SKM-1 treated with dmso at 0.1 percent for 144 hours (cell line): ENCODE measurements around the gene HDAC4.

Source experiments
- DNase-seq: peaks from one replicate; lab custom pipeline; 2025; ENCODE audit not compliant: unreplicated experiment; lab: John Stamatoyannopoulos, UW

HDAC4 gene

DNA sequence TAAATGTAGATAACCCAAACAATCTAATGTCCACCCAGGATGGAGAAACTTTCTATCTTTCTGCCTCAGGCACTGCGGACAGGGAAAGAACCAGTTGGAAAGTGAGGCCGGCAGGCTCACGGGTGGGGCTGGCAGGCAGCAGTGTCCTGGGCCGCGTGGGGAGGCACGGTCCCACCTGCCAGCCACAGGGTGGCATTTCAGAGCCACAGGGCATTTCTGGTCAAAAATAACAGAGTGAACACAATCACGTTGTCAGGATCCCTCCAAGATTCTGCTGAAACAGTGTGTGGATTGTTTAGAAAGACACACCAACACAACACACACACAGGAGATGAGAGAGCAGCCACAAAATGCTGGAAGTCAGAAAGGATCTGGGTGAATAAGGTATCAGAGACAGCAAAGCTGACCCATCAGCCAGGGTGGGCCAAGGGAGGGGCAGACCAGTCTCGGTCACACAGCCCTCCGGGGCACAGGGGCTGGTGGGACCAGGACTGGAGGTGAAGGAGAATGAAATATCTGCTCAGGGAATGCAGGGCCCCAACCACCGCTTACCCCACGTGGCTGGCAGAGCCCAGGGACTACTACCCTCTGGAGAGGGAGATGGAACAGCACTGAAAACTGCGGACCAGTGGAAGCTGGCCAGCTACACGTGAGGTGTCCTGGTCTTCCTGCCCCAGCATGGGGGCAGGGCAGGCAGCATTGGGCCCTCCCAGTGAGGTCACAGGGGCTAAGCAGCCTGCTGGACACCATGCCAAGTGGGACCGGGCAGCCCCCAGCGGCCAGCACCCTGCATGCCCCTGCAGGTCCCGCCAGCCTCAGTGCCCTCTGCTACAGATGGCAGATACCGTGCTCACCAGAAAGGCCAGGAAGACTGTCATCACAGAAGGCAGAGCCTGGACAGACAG, 173.9 kb downstream of the HDAC4 start:
- no peak for DNase-seq

DNA sequence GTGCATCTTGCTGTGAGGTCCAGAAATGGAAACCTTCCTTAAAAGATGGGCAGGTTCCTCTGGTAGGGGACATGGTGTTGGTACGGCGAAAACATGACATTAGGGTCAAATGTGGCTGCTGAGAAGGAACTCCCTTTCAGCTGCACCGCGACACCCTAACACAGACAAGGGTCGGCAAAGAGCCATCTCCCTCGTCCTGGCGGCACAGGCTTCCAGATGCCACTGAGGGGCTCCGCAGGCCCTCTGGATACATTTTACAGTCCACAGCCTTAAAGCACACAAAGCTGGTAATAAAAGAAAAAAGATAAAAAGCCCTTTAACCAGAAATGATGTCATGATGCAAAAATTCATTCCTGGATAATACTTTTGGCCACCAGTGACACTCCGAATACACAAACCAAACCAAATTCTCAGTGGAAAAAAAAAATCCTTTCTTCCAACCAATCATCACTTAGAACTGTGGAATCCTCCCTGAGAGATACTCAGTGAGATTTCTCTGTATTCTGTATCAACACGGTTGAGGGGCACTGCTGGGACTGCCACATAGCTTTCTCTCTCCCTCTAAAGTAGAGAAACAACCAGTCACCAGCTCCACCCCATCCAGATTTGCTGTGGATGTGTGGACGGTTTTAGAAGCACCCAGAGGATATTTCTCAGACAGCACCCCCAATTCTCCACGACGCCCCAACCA, 174.8 kb downstream of the HDAC4 start:
- DNase-seq = no peak

GRCh38 chr2:239225371-239225851, 175.4 kb downstream of the HDAC4 start:
- no peak for DNase-seq

- DNase-seq = no peak
Observed at GRCh38 chr2:239224955-239225354, 175.9 kb downstream of the HDAC4 start.

GRCh38 chr2:239224199-239224570, 176.6 kb downstream of the HDAC4 start:
- no peak for DNase-seq

DNA sequence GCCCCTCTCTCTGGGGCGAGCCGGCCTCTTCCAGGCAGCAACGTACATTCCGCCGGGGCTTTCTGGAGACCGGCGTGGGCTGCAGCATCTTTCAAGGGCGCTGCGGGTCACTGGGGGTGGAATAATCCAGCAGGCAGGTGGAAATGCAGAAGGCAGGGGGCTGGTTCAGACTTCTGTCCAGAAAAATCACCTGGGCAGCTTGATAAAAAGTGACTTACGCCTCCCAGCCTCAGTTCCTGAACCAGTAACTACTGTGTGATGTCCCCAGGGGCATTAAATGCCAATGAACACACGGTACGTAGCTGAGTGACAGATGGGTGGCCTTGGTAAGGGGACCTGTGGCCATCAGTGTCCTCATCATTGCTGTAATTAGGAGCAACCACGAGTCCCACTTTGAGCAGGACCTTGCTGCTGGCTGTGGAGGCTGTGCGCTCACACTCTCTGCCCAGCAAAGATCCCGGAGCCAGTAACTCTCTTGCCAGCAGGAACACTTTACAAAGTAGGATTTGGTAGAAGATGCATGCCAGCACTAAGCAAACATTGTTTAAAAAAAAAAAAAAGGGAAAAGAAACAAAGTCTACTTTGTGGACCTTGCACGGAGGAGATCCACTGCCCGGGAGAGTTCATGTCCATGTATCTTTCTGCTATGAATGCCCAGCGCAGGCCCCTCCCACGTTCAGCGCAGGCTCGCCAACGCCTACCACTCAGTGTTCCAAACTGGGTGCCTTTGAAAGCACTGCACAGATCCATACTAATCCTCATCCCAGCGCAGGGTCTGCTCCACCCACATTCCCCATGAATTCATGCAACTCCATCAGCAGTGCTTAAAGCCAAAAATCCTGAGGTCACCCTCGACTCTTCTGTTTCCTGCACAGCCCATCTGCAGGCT, 177.3 kb downstream of the HDAC4 start:
- peak; percentile 53 for DNase-seq

GRCh38 chr2:239222706-239223309, 178.0 kb downstream of the HDAC4 start:
- DNase-seq = peak; percentile 96

DNA sequence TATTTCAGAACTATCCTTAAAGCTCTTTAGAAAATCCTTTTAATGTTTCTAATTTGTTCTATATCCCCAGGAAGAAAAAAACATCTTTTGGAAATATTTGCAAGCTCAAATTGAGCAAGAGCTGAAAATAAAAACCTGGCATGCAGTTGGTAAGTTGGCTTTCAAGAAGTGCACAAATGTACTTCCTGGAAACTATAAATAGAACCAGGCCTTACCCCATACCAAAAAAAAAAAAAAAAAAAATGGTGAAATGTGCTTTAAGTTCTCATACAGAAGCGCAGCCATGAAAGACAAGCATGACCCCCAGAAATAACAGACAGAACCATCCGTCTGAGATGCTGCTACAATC, 178.5 kb downstream of the HDAC4 start:
- DNase-seq = peak; percentile 87

DNA sequence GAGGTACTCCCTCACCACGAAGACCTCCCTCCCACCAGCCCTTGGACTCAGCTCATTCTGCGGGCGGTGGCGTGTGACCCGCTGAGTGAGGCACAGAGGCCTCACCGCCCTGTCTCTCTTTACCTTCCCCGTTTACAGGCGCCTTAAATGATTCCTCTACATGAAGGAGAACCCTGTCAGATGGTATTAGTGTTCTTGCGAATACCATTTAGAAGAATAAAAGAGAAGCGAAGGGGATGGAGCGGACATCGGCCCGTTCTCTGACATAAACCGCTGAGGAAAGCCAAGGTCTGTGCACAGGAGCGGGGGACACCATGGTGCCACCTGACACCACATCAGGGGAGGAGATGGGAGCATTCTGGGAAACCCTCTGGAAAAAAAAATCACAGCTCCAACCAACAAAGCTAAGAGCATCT, 179.8 kb downstream of the HDAC4 start:
- DNase-seq = no peak

DNA sequence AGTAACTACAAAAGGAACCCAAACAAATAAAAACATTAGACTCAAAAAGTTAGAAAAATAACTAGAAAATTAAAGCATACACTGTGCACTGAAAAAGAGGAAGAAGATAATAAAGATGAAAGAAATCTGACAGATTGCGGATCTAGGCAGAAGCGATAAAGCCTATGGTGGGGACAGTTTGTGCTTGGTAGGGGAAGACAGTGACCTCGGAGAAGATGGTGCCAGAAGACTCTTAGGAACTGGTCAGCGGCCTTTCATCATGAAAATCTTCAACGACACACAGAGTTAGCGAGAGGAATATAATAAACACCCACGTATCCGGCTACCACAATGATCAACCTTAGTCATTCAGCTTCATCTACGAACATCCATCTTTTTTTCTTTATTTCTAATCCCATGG, 180.5 kb downstream of the HDAC4 start:
- no peak for DNase-seq

GRCh38 chr2:239216614-239217273, 184.1 kb downstream of the HDAC4 start:
- no peak for DNase-seq

- DNase-seq = no peak
Observed at GRCh38 chr2:239215988-239216613, 184.7 kb downstream of the HDAC4 start.

DNA sequence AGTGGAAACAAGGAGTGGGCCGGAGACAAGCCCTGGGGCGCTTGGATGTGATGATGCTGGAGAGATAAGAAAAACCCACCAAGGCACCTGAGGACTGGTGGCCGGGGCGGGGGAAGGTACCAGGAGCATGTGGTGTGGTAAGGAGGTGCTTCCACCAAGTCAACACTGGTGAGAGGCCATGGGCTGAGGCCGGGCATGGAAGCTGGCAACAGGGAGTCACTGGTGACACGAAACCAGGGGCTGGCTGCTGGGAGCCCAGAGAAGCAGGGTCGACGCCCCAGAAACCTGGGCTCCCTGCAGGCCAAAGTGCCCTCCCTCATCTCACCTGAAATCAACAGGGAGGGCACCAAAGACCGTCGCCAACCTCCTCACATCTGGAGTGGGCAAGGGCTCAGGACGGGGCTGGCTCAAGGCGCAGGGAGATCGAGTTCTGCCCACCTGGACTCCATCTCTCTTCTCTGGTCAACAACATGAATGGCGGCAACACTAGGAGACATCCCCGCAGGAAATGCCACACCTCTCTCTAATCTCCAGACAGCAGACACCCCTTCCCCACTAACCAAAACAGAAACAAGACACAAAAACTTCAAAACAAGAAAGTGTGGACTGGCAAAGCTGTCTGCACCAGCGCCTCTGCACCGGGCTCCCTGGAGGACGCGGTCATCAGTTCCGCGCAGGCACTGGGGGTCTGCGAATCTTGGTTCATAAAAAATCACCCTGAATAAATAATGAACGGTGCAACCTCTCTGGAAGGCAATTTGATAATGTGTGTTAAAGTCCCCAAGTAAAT, 185.5 kb downstream of the HDAC4 start:
- DNase-seq = no peak

DNA sequence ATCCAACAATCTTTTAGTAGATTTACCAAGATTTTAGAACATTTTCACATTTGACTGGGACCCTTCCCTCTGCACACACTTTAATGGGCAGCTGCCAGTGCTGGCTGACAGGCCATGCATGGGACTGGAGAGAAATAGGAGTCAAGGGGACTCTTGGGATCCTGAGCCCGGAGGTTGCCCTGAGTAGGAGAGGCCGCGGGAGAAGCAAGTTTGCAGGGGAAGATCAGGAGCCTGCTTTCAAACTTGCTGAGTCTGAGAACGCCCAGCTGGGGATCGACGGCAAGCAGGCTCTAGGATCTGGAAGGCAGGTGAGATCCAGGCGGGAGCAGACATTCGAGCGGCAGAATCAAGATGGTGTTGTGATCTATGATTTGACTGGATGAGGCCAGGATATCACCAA, 186.1 kb downstream of the HDAC4 start:
- DNase-seq = no peak

DNA sequence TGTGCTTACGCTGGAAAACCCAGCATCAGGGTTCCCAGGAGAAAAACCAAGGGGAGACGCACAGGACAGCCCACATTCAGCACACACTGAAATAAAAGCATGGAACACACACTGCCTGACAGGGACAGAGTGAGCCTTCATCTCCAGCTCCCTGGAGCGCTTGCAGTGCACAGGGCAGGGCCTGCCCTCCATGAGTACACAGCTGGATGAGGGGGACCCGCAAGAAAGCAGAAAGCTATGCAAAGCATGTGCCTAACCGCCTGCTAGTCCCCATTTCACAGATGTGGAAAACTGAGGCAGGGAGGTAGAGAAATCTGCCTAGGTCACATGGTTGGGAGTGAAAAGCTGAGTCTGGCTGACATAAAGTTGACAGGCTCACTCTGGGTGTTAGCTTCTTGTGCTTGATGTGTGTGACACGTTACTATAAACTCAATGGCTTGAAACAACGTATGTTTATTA, 187.1 kb downstream of the HDAC4 start:
- no peak for DNase-seq

DNA sequence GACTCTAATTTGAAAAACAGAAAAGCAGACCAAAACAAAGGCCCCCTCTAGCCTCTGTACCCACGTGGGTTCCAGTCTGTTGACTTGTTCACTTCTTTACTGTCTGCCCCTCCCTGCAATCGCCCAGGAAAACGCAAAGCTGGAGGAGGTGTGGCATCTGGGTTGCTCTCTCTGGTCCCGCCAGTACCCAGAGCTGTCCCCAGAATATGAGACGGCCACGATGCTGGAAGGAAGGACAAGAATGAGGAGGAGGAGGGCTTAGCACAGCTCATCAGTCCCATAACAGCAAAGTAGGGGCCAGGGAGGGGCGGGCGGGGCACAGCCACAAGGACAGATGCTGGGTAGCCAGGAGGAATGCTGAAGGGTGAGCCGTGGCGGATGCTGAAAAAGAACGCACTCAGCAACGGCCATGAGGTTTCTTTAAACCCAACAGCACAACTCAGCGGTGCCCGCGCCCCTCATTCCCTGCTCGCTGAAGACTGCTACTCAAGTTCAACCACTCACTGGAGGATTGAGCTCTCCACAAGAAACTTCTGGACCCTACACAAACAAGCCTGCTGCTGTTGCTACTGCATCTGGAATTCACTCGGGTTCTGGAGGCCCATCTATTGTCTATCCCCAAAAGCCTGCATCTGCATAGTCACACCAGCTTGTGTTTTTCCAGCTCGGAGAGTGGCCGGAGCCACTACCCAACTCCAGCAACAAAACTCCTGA, 187.7 kb downstream of the HDAC4 start:
- no peak for DNase-seq

- no peak for DNase-seq
Observed at GRCh38 chr2:239212121-239212928, 188.5 kb downstream of the HDAC4 start.
